Vagina (tissue), 2 donors: ENCODE measurements around the gene CDH4. TPM values are rescaled to one million over a fixed set of nuclear protein-coding genes. Genes with fewer than 3 reads are reported as not detected.

Experiments
- DNase-seq, 2 donors: peaks; one replicate each; pipeline ENCODE4 v3.0.0-alpha.2; 2017; ENCODE audit errors: extremely low spot score in 2 of 2
- H3K27ac ChIP-seq: fragments of 200-600 bp; sonication (generic); one replicate; pipeline ENCODE4 v1.5.1; 2019
- H3K27me3 ChIP-seq: fragments of 200-600 bp; sonication (generic); one replicate; pipeline ENCODE4 v1.5.1; 2019
- H3K36me3 ChIP-seq, 2 donors: fragments of 200-600 bp; sonication (generic); one replicate each; pipeline ENCODE4 v1.5.1; 2017 to 2019
- H3K4me1 ChIP-seq: fragments of 200-600 bp; sonication (generic); one replicate; pipeline ENCODE4 v1.5.1; 2019
- H3K4me3 ChIP-seq, 2 donors: fragments of 200-600 bp; sonication (generic); 1 replicate in 1 of 2; 2 replicates in 1 of 2; pipeline ENCODE4 v1.5.1; 2016 to 2019
- H3K9me3 ChIP-seq: fragments of 200-600 bp; sonication (generic); one replicate; pipeline ENCODE4 v1.5.1; 2019
- POLR2A ChIP-seq, 2 donors: fragments of 450-650 bp; IDR thresholded peaks; one replicate each; pipeline ENCODE4 v1.6.1; 2017; ENCODE audit warnings: antibody characterized with exemption in 2 of 2, mild to moderate bottlenecking in 2 of 2, moderate library complexity in 2 of 2
- POLR2AphosphoS5 ChIP-seq, 2 donors: sonication (generic); formaldehyde crosslinking; IDR thresholded peaks; one replicate each; pipeline ENCODE4 v1.9.0; 2017; ENCODE audit warnings: antibody characterized with exemption in 2 of 2, mild to moderate bottlenecking in 2 of 2, low read depth in 1 of 2; ENCODE audit not compliant: insufficient read depth in 1 of 2
- intact Hi-C: fragments of 100-400 bp; cut with DNase I; formaldehyde crosslinking; loops from one replicate; pipeline ENCODE4 v1.15.1; 2023
- total RNA-seq: library from RNA; depleted of rRNA; stranded (reverse); fragments of >200 nt; gene quantifications from one replicate; pipeline ENCODE4 v1.2.3, GENCODE V29; 2016
- TF ChIP-seq, protein P1 (sequence below), 3 experiments: fragments of 450-650 bp in 2 of 3; fragments of 200-600 bp in 1 of 3; sonication (generic) in 1 of 3; IDR thresholded peaks; one replicate each; pipeline ENCODE4 v1.5.1; 2017 to 2019; ENCODE audit warnings: antibody characterized with exemption in 3 of 3, mild to moderate bottlenecking in 2 of 3, moderate library complexity in 2 of 3

The CDH4 gene
- total RNA-seq, 1 donor from 2014 or later, result 0.25 TPM

DNA sequence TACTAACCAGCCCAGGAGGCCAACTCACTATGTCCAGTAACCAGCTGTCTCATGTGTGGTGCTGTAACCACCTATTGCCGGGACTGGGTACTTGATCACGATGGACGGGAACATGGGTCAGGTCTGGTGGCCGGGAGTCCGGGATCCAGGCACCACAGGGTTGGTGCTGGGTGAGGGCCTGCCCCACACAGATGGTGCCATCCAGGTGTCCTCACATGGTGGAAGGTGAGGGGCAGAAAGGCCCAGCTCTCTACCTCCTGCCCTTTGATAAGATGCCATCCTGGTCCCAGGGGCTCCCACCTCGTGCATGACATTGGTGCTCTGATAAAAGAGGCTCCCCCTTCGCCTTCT lies 697.3 kb downstream of the CDH4 start:
- H3K36me3 ChIP-seq, result no peaks in the 10 kb centered on the region
- DNase-seq, result no peak
- no peak overlapping the region for H3K27ac ChIP-seq
- no peaks in the 10 kb centered on the region for H3K27me3 ChIP-seq
- intact Hi-C loops, result no loop called here
- TF ChIP-seq POLR2AphosphoS5 (IDR thresholded peaks at IDR 0.05; ENCODE audit: insufficient read depth in 1 of 2, low read depth in 1 of 2) (no peak), POLR2A (IDR thresholded peaks at IDR 0.05) (no peak)
- TF ChIP-seq, protein P1, sequence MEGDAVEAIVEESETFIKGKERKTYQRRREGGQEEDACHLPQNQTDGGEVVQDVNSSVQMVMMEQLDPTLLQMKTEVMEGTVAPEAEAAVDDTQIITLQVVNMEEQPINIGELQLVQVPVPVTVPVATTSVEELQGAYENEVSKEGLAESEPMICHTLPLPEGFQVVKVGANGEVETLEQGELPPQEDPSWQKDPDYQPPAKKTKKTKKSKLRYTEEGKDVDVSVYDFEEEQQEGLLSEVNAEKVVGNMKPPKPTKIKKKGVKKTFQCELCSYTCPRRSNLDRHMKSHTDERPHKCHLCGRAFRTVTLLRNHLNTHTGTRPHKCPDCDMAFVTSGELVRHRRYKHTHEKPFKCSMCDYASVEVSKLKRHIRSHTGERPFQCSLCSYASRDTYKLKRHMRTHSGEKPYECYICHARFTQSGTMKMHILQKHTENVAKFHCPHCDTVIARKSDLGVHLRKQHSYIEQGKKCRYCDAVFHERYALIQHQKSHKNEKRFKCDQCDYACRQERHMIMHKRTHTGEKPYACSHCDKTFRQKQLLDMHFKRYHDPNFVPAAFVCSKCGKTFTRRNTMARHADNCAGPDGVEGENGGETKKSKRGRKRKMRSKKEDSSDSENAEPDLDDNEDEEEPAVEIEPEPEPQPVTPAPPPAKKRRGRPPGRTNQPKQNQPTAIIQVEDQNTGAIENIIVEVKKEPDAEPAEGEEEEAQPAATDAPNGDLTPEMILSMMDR (IDR thresholded peaks at IDR 0.05), result no peak
- no peak overlapping the region for H3K4me3 ChIP-seq
- no peaks in the 10 kb centered on the region for H3K9me3 ChIP-seq
- H3K4me1 ChIP-seq, result no peaks in the 10 kb centered on the region

DNA sequence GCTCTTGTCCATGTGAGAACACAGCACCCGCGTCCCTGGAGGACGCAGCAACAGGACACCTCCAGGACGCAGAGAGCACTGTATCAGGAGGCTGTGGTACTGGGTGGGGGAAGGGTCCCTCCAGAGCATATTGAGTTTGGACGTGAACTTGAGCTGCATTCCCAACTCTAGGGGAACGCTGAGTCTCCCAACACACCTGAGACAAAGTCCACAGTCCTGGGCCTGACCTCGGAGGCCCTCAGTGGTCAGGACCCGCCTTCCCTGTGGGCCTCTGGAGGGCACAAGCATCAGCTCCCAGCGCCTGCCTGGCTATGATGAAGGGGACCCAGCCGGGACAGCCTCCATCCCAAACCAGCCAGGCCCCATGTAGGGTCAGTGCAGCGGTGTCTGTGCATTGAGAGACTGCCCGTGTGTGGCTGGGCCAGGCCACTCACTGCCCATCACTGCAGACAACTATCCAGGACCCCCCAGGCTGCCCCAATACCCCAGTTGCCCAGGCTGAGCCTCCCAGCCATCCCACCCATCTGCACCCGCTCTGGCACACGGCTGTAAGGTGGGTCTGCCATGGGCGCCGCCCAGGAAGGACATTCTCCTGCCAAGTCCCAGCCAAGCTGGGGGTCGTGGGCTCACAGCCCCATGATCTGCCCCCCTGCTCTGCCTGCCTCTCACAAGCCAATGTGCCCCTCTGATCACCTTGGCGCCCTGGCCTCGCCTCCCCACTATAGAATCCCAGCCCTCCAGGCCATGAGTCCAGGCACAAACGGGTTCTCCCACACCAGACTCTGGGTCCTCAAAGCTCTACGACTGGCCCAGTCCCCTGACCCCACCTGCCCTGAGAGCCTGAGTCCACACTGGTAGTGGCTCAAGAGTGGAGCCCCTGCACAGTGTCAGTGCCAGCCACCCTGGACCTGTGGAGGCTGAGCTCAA lies 697.9 kb downstream of the CDH4 start:
- no peak for DNase-seq
- Histone ChIP-seq H3K27me3 (no peaks in the 10 kb centered on the region), H3K4me1 (no peaks in the 10 kb centered on the region), H3K9me3 (no peaks in the 10 kb centered on the region), H3K27ac (no peak overlapping the region), H3K36me3 (no peaks in the 10 kb centered on the region), H3K4me3 (no peak overlapping the region)
- intact Hi-C loops, result no loop called here
- TF ChIP-seq, protein P1 (IDR thresholded peaks at IDR 0.05), result no peak
- TF ChIP-seq POLR2A (IDR thresholded peaks at IDR 0.05) (no peak), POLR2AphosphoS5 (IDR thresholded peaks at IDR 0.05; ENCODE audit: insufficient read depth in 1 of 2, low read depth in 1 of 2) (no peak)

DNA sequence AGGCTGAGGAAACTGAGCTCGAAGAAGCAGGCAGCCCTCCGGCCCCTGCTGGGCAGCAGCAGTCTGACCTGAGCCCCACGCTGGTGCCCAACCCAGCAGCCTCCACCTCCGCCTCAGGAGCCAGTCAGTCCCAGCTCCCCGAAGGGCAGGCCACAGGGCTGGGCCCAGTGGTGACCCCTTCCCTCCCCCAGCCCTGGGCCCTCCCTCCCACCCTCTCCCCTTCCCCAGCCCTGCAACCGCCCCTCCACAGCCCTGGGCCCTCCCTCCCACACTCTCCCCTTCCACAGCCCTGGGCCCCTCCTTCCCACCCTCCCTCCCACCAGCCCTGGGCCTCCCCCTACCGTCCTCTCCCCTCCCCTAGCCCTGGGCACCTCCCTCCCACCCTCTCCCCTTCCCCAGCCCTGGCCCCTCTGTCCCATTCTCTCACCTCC lies 698.6 kb downstream of the CDH4 start:
- Histone ChIP-seq H3K4me1 (no peaks in the 10 kb centered on the region), H3K27me3 (no peaks in the 10 kb centered on the region), H3K9me3 (no peaks in the 10 kb centered on the region), H3K4me3 (no peak overlapping the region), H3K36me3 (no peaks in the 10 kb centered on the region), H3K27ac (no peak overlapping the region)
- TF ChIP-seq, protein P1 (IDR thresholded peaks at IDR 0.05), result no peak
- TF ChIP-seq POLR2AphosphoS5 (IDR thresholded peaks at IDR 0.05; ENCODE audit: insufficient read depth in 1 of 2, low read depth in 1 of 2), result no peak
- no peak for TF ChIP-seq POLR2A (IDR thresholded peaks at IDR 0.05)
- intact Hi-C loops, result no loop called here
- DNase-seq, result no peak

DNA sequence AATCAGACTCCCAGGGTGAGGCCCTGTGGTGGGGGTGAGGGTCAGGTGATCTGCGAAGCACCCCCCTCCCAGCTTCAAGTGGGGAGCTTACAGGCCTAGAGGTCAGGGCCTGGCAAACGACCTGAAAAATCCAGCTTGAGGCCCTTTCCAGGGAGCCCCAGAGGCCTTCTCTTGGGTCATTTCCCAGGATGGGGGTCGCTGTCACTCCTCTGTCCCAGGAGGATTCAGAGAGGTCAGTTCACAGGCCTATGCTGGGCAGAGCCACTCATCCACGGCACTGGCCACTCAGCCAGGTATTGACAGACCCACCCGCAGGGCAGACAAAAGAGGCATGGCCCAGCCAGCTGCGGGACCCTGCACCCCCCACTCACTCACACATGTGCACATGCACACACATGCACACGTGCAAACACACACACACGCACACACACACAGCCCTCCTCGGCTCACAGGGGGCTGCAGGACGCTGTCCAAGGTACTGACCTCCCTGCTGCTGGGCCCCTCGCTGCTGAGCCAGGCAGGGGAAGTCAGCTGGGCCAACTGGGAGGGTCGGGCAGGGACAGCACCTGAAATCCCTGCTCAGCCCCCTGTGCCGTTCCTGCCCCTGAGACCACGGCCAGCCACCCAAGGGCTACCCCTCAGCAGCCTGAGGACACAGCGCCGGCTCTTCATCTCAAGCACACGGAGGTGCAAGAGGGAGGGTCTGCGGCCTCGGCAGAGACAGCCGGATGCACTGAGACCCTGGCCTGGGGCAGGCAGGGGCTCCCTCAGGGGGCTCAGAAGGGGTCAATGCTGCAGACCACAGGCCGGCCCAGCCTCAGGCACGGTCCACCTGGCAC lies 699.9 kb downstream of the CDH4 start:
- DNase-seq, result no peak

More for the DNA sequence above, 699.9 kb downstream of the CDH4 start:
- Histone ChIP-seq H3K36me3 (no peaks in the 10 kb centered on the region), H3K27me3 (no peaks in the 10 kb centered on the region), H3K4me3 (no peak overlapping the region), H3K27ac (no peak overlapping the region), H3K9me3 (no peaks in the 10 kb centered on the region), H3K4me1 (no peaks in the 10 kb centered on the region)
- no peak for TF ChIP-seq POLR2AphosphoS5 (IDR thresholded peaks at IDR 0.05; ENCODE audit: insufficient read depth in 1 of 2, low read depth in 1 of 2)
- TF ChIP-seq, protein P1 (IDR thresholded peaks at IDR 0.05), result no peak
- no peak for TF ChIP-seq POLR2A (IDR thresholded peaks at IDR 0.05)
- intact Hi-C loops, result no loop called here
